Testis (tissue), 2 donors: ENCODE results near the gene RSPRY1.

Experiments
- CTCF ChIP-seq, 3 experiments: fragments of 450-650 bp in 2 of 3; fragments of 200-600 bp in 1 of 3; sonication (generic) in 1 of 3; IDR thresholded peaks; one replicate each; pipeline ENCODE4 v1.5.1; 2016 to 2019; ENCODE audit warnings: antibody characterized with exemption in 3 of 3, mild to moderate bottlenecking in 2 of 3, moderate library complexity in 1 of 3
- POLR2A ChIP-seq: fragments of 450-650 bp; IDR thresholded peaks from one replicate; pipeline ENCODE4 v1.6.1; 2017; ENCODE audit warnings: antibody characterized with exemption, mild to moderate bottlenecking, moderate library complexity

- TF ChIP-seq CTCF (IDR thresholded peaks at IDR 0.05) (no peak), POLR2A (no peak)
These were observed 6.0 kb downstream of the RSPRY1 start for GRCh38 chr16:57192146-57192545.
